Stromal cell of bone marrow (primary cell): ENCODE data around the gene DIP2C.
A peak's percentile ranks its signal among the peaks of the same experiment; 100 is the strongest.
"Not testable (repeated sequence)": the region's sequence is repeated elsewhere in the genome, so short reads cannot be mapped to it uniquely, and the experiment has no call there.

Source experiments
- DNase-seq: peaks from one replicate; pipeline ENCODE4 v3.0.0-alpha.2; 2012; ENCODE audit warnings: low read depth

Gene DIP2C

GRCh38 chr10:443459-443858 lies 246.0 kb downstream of the DIP2C start:
- no peak for DNase-seq

GRCh38 chr10:442209-442608 lies 247.3 kb downstream of the DIP2C start:
- no peak for DNase-seq

GRCh38 chr10:441659-442058 lies 247.8 kb downstream of the DIP2C start:
- DNase-seq = no peak

- DNase-seq = no peak
Observed at GRCh38 chr10:440127-440526, 249.3 kb downstream of the DIP2C start.

- no peak for DNase-seq
Observed at GRCh38 chr10:437698-438490, 251.6 kb downstream of the DIP2C start.

GRCh38 chr10:436911-437665 lies 252.4 kb downstream of the DIP2C start:
- no peak for DNase-seq

GRCh38 chr10:436013-436697 lies 253.3 kb downstream of the DIP2C start:
- no peak for DNase-seq

- DNase-seq = no peak
Observed at GRCh38 chr10:435397-435796, 254.1 kb downstream of the DIP2C start.

GRCh38 chr10:429696-430095 lies 259.8 kb downstream of the DIP2C start:
- DNase-seq = no peak

- DNase-seq = no peak
Observed at GRCh38 chr10:427761-428519, 261.5 kb downstream of the DIP2C start.

GRCh38 chr10:425365-425764 lies 264.1 kb downstream of the DIP2C start:
- not testable (repeated sequence) for DNase-seq

- not testable (repeated sequence) for DNase-seq
Observed at GRCh38 chr10:424724-425123, 264.7 kb downstream of the DIP2C start.

GRCh38 chr10:423178-423577 lies 266.3 kb downstream of the DIP2C start:
- DNase-seq = no peak

GRCh38 chr10:422675-423074 lies 266.8 kb downstream of the DIP2C start:
- DNase-seq = no peak

GRCh38 chr10:422241-422640 lies 267.2 kb downstream of the DIP2C start:
- no peak for DNase-seq

- DNase-seq = no peak
Observed at GRCh38 chr10:421170-421569, 268.3 kb downstream of the DIP2C start.

GRCh38 chr10:420154-421121 lies 269.0 kb downstream of the DIP2C start:
- no peak for DNase-seq

GRCh38 chr10:418894-419293 lies 270.6 kb downstream of the DIP2C start:
- DNase-seq = no peak

GRCh38 chr10:418226-418625 lies 271.2 kb downstream of the DIP2C start:
- DNase-seq = no peak

- DNase-seq = peak; percentile 23
Observed at GRCh38 chr10:416091-416515, 273.4 kb downstream of the DIP2C start.

- no peak for DNase-seq
Observed at GRCh38 chr10:413662-414071, 275.8 kb downstream of the DIP2C start.
